Measurements from ENCODE around the gene TMEM164. TPM values are rescaled to one million over a fixed set of nuclear protein-coding genes. Genes with fewer than 3 reads are reported as not detected.
A peak's percentile ranks its signal among the peaks of the same experiment; 100 is the strongest.

TMEM164 gene
- total RNA-seq, 1 donor from 2014 or later, result 17.6 TPM

DNA sequence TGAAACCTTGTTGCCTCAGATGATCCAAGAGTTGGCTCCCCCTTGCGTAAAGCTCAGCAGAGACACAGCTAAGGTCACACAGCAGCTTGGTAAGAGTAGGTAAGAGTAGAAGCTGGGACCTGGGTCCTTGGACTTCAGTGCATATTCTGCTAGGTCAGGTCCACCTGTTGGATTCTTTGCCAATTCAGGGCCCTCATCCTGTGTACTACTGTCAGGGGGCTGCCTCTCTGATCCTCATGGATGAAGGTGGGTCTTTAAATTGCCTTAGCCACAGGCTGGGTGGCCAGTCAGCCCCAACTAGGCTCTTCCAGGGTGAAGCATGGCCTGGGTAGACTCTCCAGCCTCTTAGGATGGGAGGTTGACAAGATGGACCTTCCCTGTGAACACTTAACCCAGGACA is 159.2 kb downstream of the TMEM164 start:
- DNase-seq (ENCODE audit: low read depth) (no peak), FAIRE-seq (no peak)
- H3K4me1 ChIP-seq (ENCODE audit: insufficient read depth, low read length), result peaks cover 6% of the 10 kb centered on the region
- H3K27ac ChIP-seq (ENCODE audit: low read depth, low read length), result no peak overlapping the region
- Mint-ChIP-seq H3K9me3 (ENCODE audit: unreplicated experiment) (no peaks in the 10 kb centered on the region), H3K4me1 (ENCODE audit: low read depth, unreplicated experiment) (no peaks in the 10 kb centered on the region), H3K36me3 (ENCODE audit: low read depth, unreplicated experiment) (no peaks in the 10 kb centered on the region), H3K27ac (ENCODE audit: unreplicated experiment) (no peak overlapping the region), H3K27me3 (ENCODE audit: low read depth, unreplicated experiment) (no peaks in the 10 kb centered on the region), H3K4me3 (ENCODE audit: unreplicated experiment) (no peak overlapping the region)
- TF ChIP-seq EZH2 (IDR thresholded peaks at IDR 0.05; ENCODE audit: insufficient read depth, low read length), result no peak
- TF ChIP-seq, protein P1, sequence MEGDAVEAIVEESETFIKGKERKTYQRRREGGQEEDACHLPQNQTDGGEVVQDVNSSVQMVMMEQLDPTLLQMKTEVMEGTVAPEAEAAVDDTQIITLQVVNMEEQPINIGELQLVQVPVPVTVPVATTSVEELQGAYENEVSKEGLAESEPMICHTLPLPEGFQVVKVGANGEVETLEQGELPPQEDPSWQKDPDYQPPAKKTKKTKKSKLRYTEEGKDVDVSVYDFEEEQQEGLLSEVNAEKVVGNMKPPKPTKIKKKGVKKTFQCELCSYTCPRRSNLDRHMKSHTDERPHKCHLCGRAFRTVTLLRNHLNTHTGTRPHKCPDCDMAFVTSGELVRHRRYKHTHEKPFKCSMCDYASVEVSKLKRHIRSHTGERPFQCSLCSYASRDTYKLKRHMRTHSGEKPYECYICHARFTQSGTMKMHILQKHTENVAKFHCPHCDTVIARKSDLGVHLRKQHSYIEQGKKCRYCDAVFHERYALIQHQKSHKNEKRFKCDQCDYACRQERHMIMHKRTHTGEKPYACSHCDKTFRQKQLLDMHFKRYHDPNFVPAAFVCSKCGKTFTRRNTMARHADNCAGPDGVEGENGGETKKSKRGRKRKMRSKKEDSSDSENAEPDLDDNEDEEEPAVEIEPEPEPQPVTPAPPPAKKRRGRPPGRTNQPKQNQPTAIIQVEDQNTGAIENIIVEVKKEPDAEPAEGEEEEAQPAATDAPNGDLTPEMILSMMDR (IDR thresholded peaks at IDR 0.05; ENCODE audit: insufficient read depth, low read depth, low read length), result no peak
- no peaks in the 10 kb centered on the region for H3K9me3 ChIP-seq (ENCODE audit: insufficient read depth, low read depth, low read length)
- no peaks in the 10 kb centered on the region for H3K27me3 ChIP-seq (ENCODE audit: insufficient read depth, low read length)
- no peak overlapping the region for H3K4me2 ChIP-seq (ENCODE audit: low read length)
- no peak overlapping the region for H3K4me3 ChIP-seq (ENCODE audit: insufficient read depth, low read depth, low read length)
- no peak overlapping the region for H3K9ac ChIP-seq (ENCODE audit: low read length)
- H4K20me1 ChIP-seq (ENCODE audit: insufficient read depth, low read length), result no peaks in the 10 kb centered on the region
- no peaks in the 10 kb centered on the region for H3K79me2 ChIP-seq (ENCODE audit: insufficient read depth, low read length)
- no peaks in the 10 kb centered on the region for H3K36me3 ChIP-seq (ENCODE audit: insufficient read depth, low read length)
- no peak overlapping the region for H2AFZ ChIP-seq (ENCODE audit: low read depth, low read length)

DNA sequence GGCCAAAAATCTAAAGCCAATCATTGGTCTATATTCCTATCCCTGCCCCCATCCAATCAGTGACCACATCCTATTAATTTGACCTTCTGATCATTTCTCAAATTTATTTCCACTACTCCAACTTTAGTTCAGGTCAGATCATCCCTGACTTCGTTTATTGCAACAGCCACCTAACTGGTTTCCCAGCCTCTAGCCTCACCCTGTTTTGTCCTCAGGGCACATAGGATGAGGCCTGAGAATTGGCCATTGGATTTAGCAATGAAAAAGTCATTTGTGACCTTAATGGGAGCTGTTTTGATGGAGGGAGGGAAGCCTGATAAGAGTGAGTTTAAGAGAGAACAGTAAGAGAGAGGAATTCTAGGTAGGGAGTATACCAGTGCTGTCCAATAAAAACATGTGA is 160.0 kb downstream of the TMEM164 start:
- H3K27ac ChIP-seq (ENCODE audit: low read depth, low read length), result no peak overlapping the region
- H2AFZ ChIP-seq (ENCODE audit: low read depth, low read length), result no peak overlapping the region
- FAIRE-seq (peak; percentile 93), DNase-seq (ENCODE audit: low read depth) (no peak)
- H3K4me2 ChIP-seq (ENCODE audit: low read length), result no peak overlapping the region
- H3K9ac ChIP-seq (ENCODE audit: low read length), result no peak overlapping the region
- H3K4me1 Mint-ChIP-seq (ENCODE audit: low read depth, unreplicated experiment), result no peaks in the 10 kb centered on the region
- no peaks in the 10 kb centered on the region for H3K9me3 ChIP-seq (ENCODE audit: insufficient read depth, low read depth, low read length)
- H3K27me3 Mint-ChIP-seq (ENCODE audit: low read depth, unreplicated experiment), result no peaks in the 10 kb centered on the region
- H3K9me3 Mint-ChIP-seq (ENCODE audit: unreplicated experiment), result no peaks in the 10 kb centered on the region
- no peak overlapping the region for H3K4me3 ChIP-seq (ENCODE audit: insufficient read depth, low read depth, low read length)
- H3K4me3 Mint-ChIP-seq (ENCODE audit: unreplicated experiment), result no peak overlapping the region
- TF ChIP-seq, protein P1 (IDR thresholded peaks at IDR 0.05; ENCODE audit: insufficient read depth, low read depth, low read length), result no peak
- TF ChIP-seq EZH2 (IDR thresholded peaks at IDR 0.05; ENCODE audit: insufficient read depth, low read length), result no peak
- no peaks in the 10 kb centered on the region for H3K36me3 Mint-ChIP-seq (ENCODE audit: low read depth, unreplicated experiment)
- no peaks in the 10 kb centered on the region for H3K27me3 ChIP-seq (ENCODE audit: insufficient read depth, low read length)
- H3K27ac Mint-ChIP-seq (ENCODE audit: unreplicated experiment), result no peak overlapping the region
- H4K20me1 ChIP-seq (ENCODE audit: insufficient read depth, low read length), result no peaks in the 10 kb centered on the region
- no peaks in the 10 kb centered on the region for H3K79me2 ChIP-seq (ENCODE audit: insufficient read depth, low read length)
- no peaks in the 10 kb centered on the region for H3K36me3 ChIP-seq (ENCODE audit: insufficient read depth, low read length)
- peaks cover 9% of the 10 kb centered on the region for H3K4me1 ChIP-seq (ENCODE audit: insufficient read depth, low read length)

DNA sequence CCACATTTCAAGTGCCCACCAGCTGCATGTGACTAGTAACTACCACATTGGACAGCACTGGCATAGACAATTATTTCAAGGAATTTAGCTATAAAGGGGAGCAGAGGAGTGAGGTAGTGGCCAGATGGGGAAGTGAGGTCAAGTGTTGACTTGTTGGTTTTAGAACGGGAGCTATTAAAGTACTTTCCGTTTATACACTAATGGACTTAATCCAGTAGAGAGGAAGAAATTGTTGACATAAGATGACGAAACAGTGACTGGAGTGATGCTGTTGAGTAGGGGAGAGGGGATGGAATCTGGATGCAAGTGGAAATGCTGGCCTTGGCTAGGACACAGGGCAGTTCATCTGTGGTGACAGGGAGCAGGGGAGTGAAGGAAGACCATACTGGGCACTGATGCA is 160.6 kb downstream of the TMEM164 start:
- peaks cover 14% of the 10 kb centered on the region for H3K4me1 ChIP-seq (ENCODE audit: insufficient read depth, low read length)
- Mint-ChIP-seq H3K9me3 (ENCODE audit: unreplicated experiment) (no peaks in the 10 kb centered on the region), H3K4me1 (ENCODE audit: low read depth, unreplicated experiment) (peaks cover under 1% of the 10 kb centered on the region), H3K27me3 (ENCODE audit: low read depth, unreplicated experiment) (no peaks in the 10 kb centered on the region), H3K27ac (ENCODE audit: unreplicated experiment) (no peak overlapping the region), H3K36me3 (ENCODE audit: low read depth, unreplicated experiment) (no peaks in the 10 kb centered on the region), H3K4me3 (ENCODE audit: unreplicated experiment) (no peak overlapping the region)
- no peak overlapping the region for H3K27ac ChIP-seq (ENCODE audit: low read depth, low read length)
- no peaks in the 10 kb centered on the region for H3K79me2 ChIP-seq (ENCODE audit: insufficient read depth, low read length)
- TF ChIP-seq, protein P1 (IDR thresholded peaks at IDR 0.05; ENCODE audit: insufficient read depth, low read depth, low read length), result no peak
- TF ChIP-seq EZH2 (IDR thresholded peaks at IDR 0.05; ENCODE audit: insufficient read depth, low read length), result no peak
- no peaks in the 10 kb centered on the region for H3K27me3 ChIP-seq (ENCODE audit: insufficient read depth, low read length)
- H3K4me2 ChIP-seq (ENCODE audit: low read length), result no peak overlapping the region
- DNase-seq (ENCODE audit: low read depth), result peak; percentile 11
- no peaks in the 10 kb centered on the region for H3K9me3 ChIP-seq (ENCODE audit: insufficient read depth, low read depth, low read length)
- H3K4me3 ChIP-seq (ENCODE audit: insufficient read depth, low read depth, low read length), result no peak overlapping the region
- H4K20me1 ChIP-seq (ENCODE audit: insufficient read depth, low read length), result no peaks in the 10 kb centered on the region
- peak; percentile 32 for FAIRE-seq
- H3K9ac ChIP-seq (ENCODE audit: low read length), result no peak overlapping the region
- H2AFZ ChIP-seq (ENCODE audit: low read depth, low read length), result no peak overlapping the region
- no peaks in the 10 kb centered on the region for H3K36me3 ChIP-seq (ENCODE audit: insufficient read depth, low read length)
